Effector memory CD4-positive, alpha-beta T cell (primary cell): ENCODE data around the gene SMARCE1.

Experiments
- DNase-seq, 3 donors: peaks; one replicate each; pipeline ENCODE4 v3.0.0-alpha.2; 2020
- H3K27ac ChIP-seq: 2 replicates; pipeline ENCODE4 v1.7.0; 2013; ENCODE audit warnings: mild to moderate bottlenecking, low read length, moderate library complexity; ENCODE audit not compliant: insufficient read depth, poor library complexity, severe bottlenecking
- H3K27me3 ChIP-seq: replicated peaks from 2 replicates; pipeline ENCODE4 v1.7.0; 2013; ENCODE audit warnings: mild to moderate bottlenecking, low read length; ENCODE audit not compliant: insufficient read depth, control insufficient read depth, poor library complexity, severe bottlenecking
- H3K36me3 ChIP-seq: 2 replicates; pipeline ENCODE4 v1.7.0; 2013; ENCODE audit warnings: mild to moderate bottlenecking, low read length, moderate library complexity; ENCODE audit not compliant: control insufficient read depth, insufficient read depth
- H3K4me1 ChIP-seq: 2 replicates; pipeline ENCODE4 v1.7.0; 2013; ENCODE audit warnings: low read length, mild to moderate bottlenecking; ENCODE audit not compliant: control insufficient read depth, insufficient read depth, poor library complexity, severe bottlenecking
- H3K4me3 ChIP-seq: 2 replicates; pipeline ENCODE4 v1.7.0; 2013; ENCODE audit warnings: low read length, low read depth, mild to moderate bottlenecking; ENCODE audit not compliant: insufficient read depth, poor library complexity, severe bottlenecking
- H3K9me3 ChIP-seq: 2 replicates; pipeline ENCODE4 v1.7.0; 2013; ENCODE audit warnings: mild to moderate bottlenecking, low read length, moderate library complexity; ENCODE audit not compliant: control insufficient read depth

Gene SMARCE1

DNA sequence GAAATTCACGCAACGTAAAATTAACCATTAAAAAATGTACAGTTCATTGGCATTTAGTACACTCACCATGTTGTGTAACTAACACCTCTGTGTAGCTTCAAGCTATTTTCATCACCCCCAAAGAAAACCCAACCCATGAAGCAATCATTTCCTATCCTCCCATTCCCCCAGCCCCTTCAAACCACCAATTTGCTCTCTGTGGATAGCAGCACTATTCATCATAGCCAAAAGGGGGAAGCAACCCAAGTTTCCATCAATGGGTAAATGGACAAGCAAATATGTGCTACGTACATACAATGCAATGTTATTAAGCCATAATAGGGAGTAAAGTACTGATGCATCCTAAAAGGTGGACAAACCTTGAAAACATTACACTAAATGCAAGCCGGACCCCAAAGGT lies 28.3 kb upstream of the SMARCE1 start:
- Histone ChIP-seq H3K9me3 (no peaks in the 10 kb centered on the region), H3K27ac (no peak overlapping the region), H3K4me1 (no peaks in the 10 kb centered on the region), H3K27me3 (peaks cover 4% of the 10 kb centered on the region), H3K36me3 (no peaks in the 10 kb centered on the region), H3K4me3 (no peak overlapping the region)
- no peak for DNase-seq

GRCh38 chr17:40672654-40673053 lies 25.0 kb upstream of the SMARCE1 start:
- Histone ChIP-seq H3K4me1 (no peaks in the 10 kb centered on the region), H3K27ac (no peak overlapping the region), H3K4me3 (no peak overlapping the region), H3K36me3 (no peaks in the 10 kb centered on the region), H3K27me3 (no peaks in the 10 kb centered on the region), H3K9me3 (no peaks in the 10 kb centered on the region)
- no peak for DNase-seq

DNA sequence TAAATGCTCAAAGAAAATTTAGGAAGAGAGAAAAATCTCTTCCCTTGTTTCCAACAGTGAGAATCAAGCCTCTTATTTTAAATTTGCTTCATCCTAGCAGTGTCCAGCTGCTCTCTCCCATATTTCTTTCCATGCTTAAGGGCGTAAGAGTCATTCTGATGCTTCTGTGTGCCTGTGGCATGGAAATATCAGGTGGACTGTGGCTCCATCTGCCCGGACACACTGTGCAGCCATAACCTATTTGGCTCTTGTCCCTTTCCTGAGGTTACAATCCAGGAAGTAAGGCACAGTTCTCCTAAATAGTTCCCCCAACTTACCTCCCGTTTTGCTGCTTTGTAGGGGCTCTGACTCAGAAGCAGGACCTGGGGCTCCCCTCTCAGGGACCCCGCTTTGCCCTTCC lies 23.7 kb upstream of the SMARCE1 start:
- Histone ChIP-seq H3K4me1 (no peaks in the 10 kb centered on the region), H3K9me3 (no peaks in the 10 kb centered on the region), H3K4me3 (no peak overlapping the region), H3K27ac (no peak overlapping the region), H3K27me3 (peaks cover 1% of the 10 kb centered on the region), H3K36me3 (no peaks in the 10 kb centered on the region)
- DNase-seq, result no peak

DNA sequence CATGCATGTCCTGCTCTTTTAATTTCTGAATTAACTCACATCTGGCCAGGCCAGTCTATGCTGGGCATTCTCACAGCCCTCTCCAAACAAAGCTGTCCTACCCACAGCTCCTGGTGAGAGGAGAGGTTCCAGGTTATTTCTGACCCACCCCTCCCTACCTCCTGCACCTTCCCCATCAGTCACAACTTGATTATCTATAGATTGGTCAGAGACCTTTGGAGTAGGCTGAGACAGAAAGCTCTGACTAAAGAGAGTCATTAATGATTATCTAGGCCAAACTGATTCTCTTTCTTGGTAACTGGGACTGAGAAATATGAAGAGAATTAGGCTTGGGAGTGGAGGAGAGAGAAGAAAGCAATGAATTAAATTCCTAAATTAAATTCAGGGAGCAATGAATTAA lies 18.7 kb upstream of the SMARCE1 start:
- Histone ChIP-seq H3K4me3 (no peak overlapping the region), H3K4me1 (no peaks in the 10 kb centered on the region), H3K27ac (no peak overlapping the region), H3K27me3 (peaks cover 7% of the 10 kb centered on the region), H3K36me3 (no peaks in the 10 kb centered on the region), H3K9me3 (no peaks in the 10 kb centered on the region)
- no peak for DNase-seq

GRCh38 chr17:40664582-40665333 lies 17.1 kb upstream of the SMARCE1 start, which contains the start of gene KRT222:
KRT222 (minus strand) TSS chr17:40665177; CDS start chr17:40665099, 78 bp downstream.
- Histone ChIP-seq H3K27ac (no peak within 1 kb of the TSS), H3K27me3 (peaks cover 7% of the 10 kb centered on the region), H3K4me3 (no peak within 1 kb of the TSS), H3K36me3 (no peaks in the 10 kb centered on the region), H3K4me1 (no peaks in the 10 kb centered on the region), H3K9me3 (no peaks in the 10 kb centered on the region)
- no peak for DNase-seq

GRCh38 chr17:40663252-40663651 lies 15.6 kb upstream of the SMARCE1 start:
- no peaks in the 10 kb centered on the region for H3K4me1 ChIP-seq
- no peak overlapping the region for H3K4me3 ChIP-seq
- no peaks in the 10 kb centered on the region for H3K36me3 ChIP-seq

GRCh38 chr17:40659911-40660310 lies 12.3 kb upstream of the SMARCE1 start:
- no peaks in the 10 kb centered on the region for H3K36me3 ChIP-seq
- no peaks in the 10 kb centered on the region for H3K4me1 ChIP-seq
- DNase-seq, result no peak
- H3K27ac ChIP-seq, result no peak overlapping the region
- no peaks in the 10 kb centered on the region for H3K9me3 ChIP-seq
- no peaks in the 10 kb centered on the region for H3K27me3 ChIP-seq
- no peak overlapping the region for H3K4me3 ChIP-seq

More at GRCh38 chr17:40663252-40663651, 15.6 kb upstream of the SMARCE1 start:
- no peaks in the 10 kb centered on the region for H3K9me3 ChIP-seq
- H3K27ac ChIP-seq, result no peak overlapping the region
- peaks cover 7% of the 10 kb centered on the region for H3K27me3 ChIP-seq
- DNase-seq, result no peak

GRCh38 chr17:40658396-40658795 lies 10.8 kb upstream of the SMARCE1 start:
- Histone ChIP-seq H3K27ac (no peak overlapping the region), H3K27me3 (no peaks in the 10 kb centered on the region), H3K4me1 (no peaks in the 10 kb centered on the region), H3K9me3 (no peaks in the 10 kb centered on the region), H3K36me3 (no peaks in the 10 kb centered on the region), H3K4me3 (no peak overlapping the region)
- DNase-seq, result no peak

- peaks cover 3% of the 10 kb centered on the region for H3K4me1 ChIP-seq
- H3K36me3 ChIP-seq, result no peaks in the 10 kb centered on the region
- no peaks in the 10 kb centered on the region for H3K27me3 ChIP-seq
- H3K9me3 ChIP-seq, result no peaks in the 10 kb centered on the region
- no peak overlapping the region for H3K4me3 ChIP-seq
- DNase-seq, result no peak
- H3K27ac ChIP-seq, result no peak overlapping the region
Measured at GRCh38 chr17:40651939-40652338, 4.3 kb upstream of the SMARCE1 start.

- H3K4me1 ChIP-seq, result peaks cover 10% of the 10 kb centered on the region
- no peaks in the 10 kb centered on the region for H3K27me3 ChIP-seq
- H3K36me3 ChIP-seq, result peaks cover 13% of the 10 kb centered on the region
- DNase-seq, result no peak
- no peaks in the 10 kb centered on the region for H3K9me3 ChIP-seq
- peak overlapping the region; percentile 98 for H3K27ac ChIP-seq
- H3K4me3 ChIP-seq, result peak overlapping the region; percentile 88
Measured at GRCh38 chr17:40648384-40648968, 858 bp upstream of the SMARCE1 start.
